ENCODE results near the gene OTUD7B.
"Not testable (repeated sequence)": the region's sequence is repeated elsewhere in the genome, so short reads cannot be mapped to it uniquely, and the experiment has no call there.

The OTUD7B gene

GRCh38 chr1:149945206-149945605, 65.3 kb downstream of the OTUD7B start:
- TF ChIP-seq CTCF (IDR thresholded peaks at IDR 0.05; ENCODE audit: borderline replicate concordance, control extremely low read depth, extremely low read depth, insufficient read depth, missing control alignments), result no peak
- in situ Hi-C loops (cut with MboI; ENCODE audit: low sequenced_read_pairs, unreplicated experiment), result no loop called here
- DNase-seq (ENCODE audit: low spot score), result no peak

- DNase-seq (ENCODE audit: low spot score), result no peak
- in situ Hi-C loops (cut with MboI; ENCODE audit: low sequenced_read_pairs, unreplicated experiment), result no loop called here
- no peak for TF ChIP-seq CTCF (IDR thresholded peaks at IDR 0.05; ENCODE audit: borderline replicate concordance, control extremely low read depth, extremely low read depth, insufficient read depth, missing control alignments)
Measured at GRCh38 chr1:149942885-149943284, 67.6 kb downstream of the OTUD7B start.

- in situ Hi-C loops (cut with MboI; ENCODE audit: low sequenced_read_pairs, unreplicated experiment), result no loop called here
- no peak for TF ChIP-seq CTCF (IDR thresholded peaks at IDR 0.05; ENCODE audit: borderline replicate concordance, control extremely low read depth, extremely low read depth, insufficient read depth, missing control alignments)
- DNase-seq (ENCODE audit: low spot score), result no peak
Measured at GRCh38 chr1:149942207-149942606, 68.3 kb downstream of the OTUD7B start.

DNA sequence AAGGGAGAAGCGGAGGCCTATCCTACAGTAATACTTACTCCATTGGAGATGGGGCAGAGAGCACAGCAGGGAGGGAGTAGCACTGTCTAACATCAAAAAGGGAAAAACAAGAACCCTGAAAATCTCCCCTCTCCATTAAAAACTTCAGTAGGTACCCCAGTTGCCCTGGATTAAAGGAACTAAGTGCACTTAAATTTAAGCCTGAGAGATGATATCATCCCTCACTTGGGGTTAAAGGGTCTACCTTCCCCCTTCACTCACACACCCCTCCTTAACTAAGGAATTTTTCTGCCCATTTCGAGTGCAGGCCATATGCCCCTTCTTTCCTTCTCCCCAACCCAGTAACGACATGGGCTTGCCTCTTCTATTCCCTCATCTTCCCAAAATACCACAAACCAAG, 70.1 kb downstream of the OTUD7B start:
- DNase-seq (ENCODE audit: low spot score), result no peak
- in situ Hi-C loops (cut with MboI; ENCODE audit: low sequenced_read_pairs, unreplicated experiment), result no loop called here
- no peak for TF ChIP-seq CTCF (IDR thresholded peaks at IDR 0.05; ENCODE audit: borderline replicate concordance, control extremely low read depth, extremely low read depth, insufficient read depth, missing control alignments)

GRCh38 chr1:149938668-149939003, 71.9 kb downstream of the OTUD7B start:
- in situ Hi-C loops (cut with MboI; ENCODE audit: low sequenced_read_pairs, unreplicated experiment); DNase-seq (ENCODE audit: low spot score): not testable (repeated sequence)

- no peak for TF ChIP-seq CTCF (IDR thresholded peaks at IDR 0.05; ENCODE audit: borderline replicate concordance, control extremely low read depth, extremely low read depth, insufficient read depth, missing control alignments)
- in situ Hi-C loops (cut with MboI; ENCODE audit: low sequenced_read_pairs, unreplicated experiment), result no loop called here
- DNase-seq (ENCODE audit: low spot score), result no peak
Measured at GRCh38 chr1:149937759-149938158, 72.8 kb downstream of the OTUD7B start.

DNA sequence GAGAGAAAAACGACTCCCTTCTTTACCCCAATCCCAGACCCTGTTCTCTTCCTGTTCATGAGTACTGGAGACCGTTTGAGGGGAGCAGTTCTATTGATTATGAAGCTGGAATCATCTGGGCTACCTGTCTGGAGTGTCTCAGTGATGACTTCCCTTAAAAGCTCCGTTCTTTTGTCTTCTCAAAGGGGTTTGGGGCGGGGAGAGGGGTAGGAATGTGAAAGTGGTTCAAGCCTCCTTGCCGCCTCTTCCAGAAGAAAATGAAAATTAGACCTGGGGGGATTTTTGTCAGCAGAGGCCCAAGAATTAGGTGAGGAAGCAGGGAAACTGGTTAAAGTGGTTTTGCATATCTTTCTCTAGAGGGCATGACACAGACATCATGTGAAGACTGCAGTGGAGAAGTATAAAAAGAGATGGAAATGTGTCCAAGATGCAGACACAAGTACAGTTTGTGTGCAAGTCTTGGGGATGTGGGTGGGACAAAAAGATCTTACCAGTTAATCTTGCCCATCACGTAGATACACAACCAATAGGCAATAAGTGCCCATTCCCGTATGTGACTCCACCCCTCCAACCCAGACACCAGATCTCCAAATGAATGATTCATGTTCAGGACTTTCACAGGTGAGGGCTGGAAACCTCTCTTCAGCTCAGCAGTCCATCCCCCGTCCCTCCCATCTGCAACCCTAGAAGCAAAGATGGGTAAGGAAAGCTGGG, 73.4 kb downstream of the OTUD7B start:
- no peak for DNase-seq (ENCODE audit: low spot score)
- in situ Hi-C loops (cut with MboI; ENCODE audit: low sequenced_read_pairs, unreplicated experiment), result no loop called here
- no peak for TF ChIP-seq CTCF (IDR thresholded peaks at IDR 0.05; ENCODE audit: borderline replicate concordance, control extremely low read depth, extremely low read depth, insufficient read depth, missing control alignments)

All from GM13976 (cell line).